HepG2 (cell line): ENCODE data around the gene GAS1. TPM values are rescaled to one million over a fixed set of nuclear protein-coding genes. Genes with fewer than 3 reads are reported as not detected.

Experiments
- ATAC-seq: fragments of 200-7000 bp; cut with Tn5 transposase; 3 replicates; pipeline ENCODE4 v1.9.1; 2020; ENCODE audit warnings: mild to moderate bottlenecking, moderate library complexity
- BruUV-seq: library from RNA; stranded (reverse); fragments of 400-500 nt; replicated peaks from 2 replicates; lab custom pipeline; 2021; lab: Mats Ljungman, UMichigan
- CTCF ChIA-PET: fragments of 300-600 bp; formaldehyde crosslinking; extraction: SDS; loops from one replicate; lab custom pipeline; 2021; ENCODE audit warnings: low total read pairs, inconsistent platforms, low intra/inter-chr PET ratio; lab: Yijun Ruan, JAX
- POLR2A ChIA-PET: fragments of 350-600 bp; sonication (Branson Sonifier 250); formaldehyde crosslinking; loops from one replicate; lab custom pipeline; 2020; ENCODE audit warnings: antibody characterized with exemption, inconsistent platforms; lab: Yijun Ruan, JAX
- DNase-seq: peaks from one replicate; pipeline ENCODE4 v3.0.0-alpha.2; 2015; ENCODE audit warnings: low spot score
- FAIRE-seq: peaks from 3 replicates; lab custom pipeline; 2011; peaks lifted over from hg19 to GRCh38; lab: Jason Lieb, UNC
- H2AFZ ChIP-seq: one replicate; pipeline ENCODE4 v1.6.1; 2011; ENCODE audit warnings: low read length, inconsistent platforms
- H3K27ac ChIP-seq: fragments of 300-600 bp; 3 replicates; pipeline ENCODE4 v1.8.0; 2011; ENCODE audit warnings: mixed run types, mild to moderate bottlenecking, mixed read lengths, low read length, inconsistent platforms; ENCODE audit not compliant: insufficient read depth; ENCODE audit errors: extremely low read length
- H3K27me3 ChIP-seq, 2 experiments: fragments of 200-600 bp in 1 of 2; 2 replicates in 1 of 2; 3 replicates in 1 of 2; pipeline versions ENCODE4 v1.6.0 to v1.8.0; 2011; ENCODE audit warnings: low read length in 2 of 2, mild to moderate bottlenecking in 2 of 2, moderate library complexity in 2 of 2, inconsistent platforms in 1 of 2; ENCODE audit not compliant: insufficient read depth in 2 of 2, control insufficient read depth in 1 of 2
- H3K36me3 ChIP-seq, 2 experiments: fragments of 200-600 bp in 1 of 2; replicated peaks in 1 of 2; 2 replicates in 1 of 2; 3 replicates in 1 of 2; pipeline versions ENCODE4 v1.5.1 to v1.8.0; 2011; ENCODE audit warnings: low read length in 2 of 2, inconsistent platforms in 1 of 2; ENCODE audit not compliant: insufficient read depth in 2 of 2, control insufficient read depth in 1 of 2
- H3K4me1 ChIP-seq: 2 replicates; pipeline ENCODE4 v1.5.1; 2012; ENCODE audit warnings: low read length, inconsistent platforms; ENCODE audit not compliant: insufficient read depth
- H3K4me2 ChIP-seq: 2 replicates; pipeline ENCODE4 v1.6.0; 2011; ENCODE audit warnings: low read depth, low read length, inconsistent platforms
- H3K4me3 ChIP-seq, 3 experiments: fragments of 200-600 bp in 1 of 3; sonication (generic), shearing (Covaris generic) in 1 of 3; replicated peaks in 1 of 3; 2 replicates each; pipeline ENCODE4 v1.5.1; 2011 to 2016; ENCODE audit warnings: low read length in 3 of 3, inconsistent platforms in 2 of 3, low read depth in 2 of 3, mild to moderate bottlenecking in 2 of 3, control low read depth in 1 of 3, mixed read lengths in 1 of 3; ENCODE audit not compliant: insufficient read depth in 1 of 3
- H3K79me2 ChIP-seq: one replicate; pipeline ENCODE4 v1.6.1; 2011; ENCODE audit warnings: low read length, inconsistent platforms; ENCODE audit not compliant: insufficient read depth
- H3K9ac ChIP-seq: 2 replicates; pipeline ENCODE4 v1.6.0; 2011; ENCODE audit warnings: mild to moderate bottlenecking, low read depth, low read length, inconsistent platforms; ENCODE audit not compliant: insufficient read depth
- H3K9me3 ChIP-seq: 2 replicates; pipeline ENCODE4 v1.5.1; 2012; ENCODE audit warnings: mild to moderate bottlenecking, low read length
- H4K20me1 ChIP-seq: 2 replicates; pipeline ENCODE4 v1.6.0; 2011; ENCODE audit warnings: inconsistent platforms, mild to moderate bottlenecking, low read length, moderate library complexity; ENCODE audit not compliant: insufficient read depth
- CC2D1A ChIP-seq: sonication (generic); formaldehyde crosslinking; IDR thresholded peaks from 2 replicates; pipeline ENCODE4 v1.8.1; 2023; ENCODE audit warnings: mild to moderate bottlenecking, missing genetic modification reagents
- GATAD2A ChIP-seq: IDR thresholded peaks from 2 replicates; pipeline ENCODE4 v1.6.1; 2016
- IKZF4 ChIP-seq: sonication (generic); formaldehyde crosslinking; IDR thresholded peaks from 2 replicates; pipeline ENCODE4 v1.5.1; 2020; ENCODE audit warnings: borderline replicate concordance, mild to moderate bottlenecking, low read depth, missing genetic modification reagents; ENCODE audit errors: not compliant biosample characterization
- RARA ChIP-seq: IDR thresholded peaks from 2 replicates; pipeline ENCODE4 v1.6.1; 2016; ENCODE audit warnings: missing genetic modification reagents, missing compliant biosample characterization
- THAP8 ChIP-seq: sonication (generic); formaldehyde crosslinking; IDR thresholded peaks from 2 replicates; pipeline ENCODE4 v1.5.1; 2020; ENCODE audit warnings: missing genetic modification reagents, mild to moderate bottlenecking, borderline replicate concordance
- TOPORS ChIP-seq: sonication (generic); formaldehyde crosslinking; IDR thresholded peaks from 2 replicates; pipeline ENCODE4 v1.8.0; 2023; ENCODE audit warnings: mild to moderate bottlenecking, missing genetic modification reagents
- TRAFD1 ChIP-seq: sonication (generic); formaldehyde crosslinking; IDR thresholded peaks from 2 replicates; pipeline ENCODE4 v1.5.1; 2020; ENCODE audit warnings: missing genetic modification reagents, mild to moderate bottlenecking, borderline replicate concordance
- ZNF326 ChIP-seq: sonication (generic); formaldehyde crosslinking; IDR thresholded peaks from 2 replicates; pipeline ENCODE4 v1.4.0; 2020; ENCODE audit warnings: missing genetic modification reagents, borderline replicate concordance
- ZNF33B ChIP-seq: sonication (generic); formaldehyde crosslinking; IDR thresholded peaks from 2 replicates; pipeline ENCODE4 v1.5.1; 2020; ENCODE audit warnings: mild to moderate bottlenecking, missing genetic modification reagents
- ZNF34 ChIP-seq: sonication (generic); formaldehyde crosslinking; IDR thresholded peaks from 2 replicates; pipeline ENCODE4 v1.4.0; 2020; ENCODE audit warnings: mild to moderate bottlenecking, missing genetic modification reagents, borderline replicate concordance
- ZNF362 ChIP-seq: sonication (generic); formaldehyde crosslinking; IDR thresholded peaks from 2 replicates; pipeline ENCODE4 v1.4.0; 2020; ENCODE audit warnings: missing genetic modification reagents, mild to moderate bottlenecking, borderline replicate concordance
- ZUFSP ChIP-seq: sonication (generic); formaldehyde crosslinking; IDR thresholded peaks from 2 replicates; pipeline ENCODE4 v1.9.0; 2021; ENCODE audit warnings: missing genetic modification reagents, mild to moderate bottlenecking, borderline replicate concordance
- WGBS: methylation state at CpG from one replicate; pipeline ENCODE4 v1.1.6; 2017; ENCODE audit warnings: low lambda C conversion rate; 5-methylcytosine and 5-hydroxymethylcytosine counted together
- in situ Hi-C: cut with HindIII; loops from 2 replicates; pipeline ENCODE4 v1.10.0; 2017; ENCODE audit warnings: low pct_unique_long_range_greater_than_20kb; ENCODE audit not compliant: extremely low pct_ligation_motif_present
- intact Hi-C: fragments of 100-400 bp; cut with micrococcal nuclease; formaldehyde crosslinking; loops from one replicate; pipeline ENCODE4 v1.10.0; 2022; ENCODE audit not compliant: unreplicated experiment
- polyA plus RNA-seq, 8 experiments: library from polyadenylated mRNA; depleted of rRNA in 3 of 8; stranded (reverse) in 7 of 8; unstranded in 1 of 8; fragments of >200 nt; fragmentation: Illumina TruSeq in 4 of 8; extraction: Trizol in 4 of 8; gene quantifications; 2 replicates each; pipeline versions ENCODE4 v1.2.1 to v1.2.3, GENCODE V29; 2011 to 2016; ENCODE audit warnings: low read depth in 4 of 8, missing spikeins in 1 of 8, mixed read lengths in 1 of 8; ENCODE audit not compliant: insufficient read depth in 1 of 8
- total RNA-seq, 5 experiments: library from RNA; depleted of rRNA; stranded (reverse); fragments of >200 nt; fragmentation: Illumina TruSeq; extraction: Trizol; gene quantifications; 2 replicates each; pipeline ENCODE4 v1.2.3, GENCODE V29; 2016; ENCODE audit warnings: low read depth in 1 of 5

GAS1 gene
- total and polyA plus RNA-seq, 2 of the 13 experiments (the other 11 are each of a cell fraction or from before 2014, with no cell fraction given), result not detected

DNA sequence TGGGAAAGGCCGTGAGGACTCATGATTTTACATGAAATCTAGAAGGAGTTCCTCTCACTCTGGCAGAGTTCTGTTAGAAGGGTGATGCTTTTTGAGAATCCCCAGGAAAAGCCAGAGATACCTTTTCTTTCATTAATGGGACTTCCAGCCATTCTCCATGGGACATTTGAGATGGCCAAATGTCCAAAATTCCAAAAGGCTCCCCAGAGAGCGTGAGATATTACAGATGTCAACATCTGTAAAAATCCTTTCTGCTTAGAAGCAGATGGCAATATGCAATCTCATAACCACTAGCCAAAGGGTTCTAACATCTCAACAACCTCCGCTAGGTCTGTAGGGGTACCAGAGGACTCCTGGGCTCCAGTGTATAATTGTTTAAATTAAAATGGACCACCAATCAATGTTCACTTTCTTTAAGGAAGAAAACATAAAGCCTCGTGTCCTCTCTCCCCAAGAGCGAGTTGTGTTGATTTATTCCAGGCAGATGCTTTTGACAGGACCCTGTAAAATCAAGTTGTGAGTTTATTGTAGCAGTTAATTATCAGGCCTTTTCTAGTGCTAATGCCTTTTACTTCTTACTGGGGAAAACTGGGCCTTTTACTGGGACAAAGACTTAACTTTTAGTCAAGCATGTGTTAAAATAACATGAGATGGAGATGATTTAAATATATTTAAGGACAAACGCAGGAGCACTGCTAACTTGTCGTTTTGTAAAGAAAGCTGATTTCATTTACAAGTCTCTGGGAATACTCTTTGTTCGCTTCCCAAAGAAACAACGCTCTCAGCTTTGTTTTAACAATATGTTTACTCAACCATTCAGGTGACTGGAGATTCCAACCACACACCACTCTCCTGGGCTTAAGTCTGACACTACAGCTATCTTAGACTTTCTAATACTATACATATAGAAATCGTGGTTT lies 4.8 kb downstream of the GAS1 start:
- H3K4me1 ChIP-seq, result peaks cover 14% of the 10 kb centered on the region
- no peak for FAIRE-seq
- H3K36me3 ChIP-seq, result no peaks in the 10 kb centered on the region
- no peak overlapping the region for H3K4me2 ChIP-seq
- DNase-seq, result no peak
- no peak overlapping the region for H2AFZ ChIP-seq
- no peaks in the 10 kb centered on the region; the same call in 1 of the 2 replicates for H4K20me1 ChIP-seq
- peaks cover 2 to 53% of the 10 kb centered on the region in 2 experiments; a peak in 4 of 5 replicates for H3K27me3 ChIP-seq
- no peaks in the 10 kb centered on the region for H3K79me2 ChIP-seq
- no peak for ATAC-seq
- TF ChIP-seq THAP8 (no peak), ZNF326 (CRISPR knock-in tag) (no peak), ZNF34 (CRISPR knock-in tag) (no peak), RARA (CRISPR knock-in tag) (no peak), ZNF33B (CRISPR knock-in tag) (no peak), TOPORS (CRISPR knock-in tag) (no peak), ZUFSP (CRISPR knock-in tag) (no peak), GATAD2A (CRISPR knock-in tag) (no peak), TRAFD1 (CRISPR knock-in tag) (no peak), ZNF362 (CRISPR knock-in tag) (no peak), CC2D1A (no peak), IKZF4 (CRISPR knock-in tag) (no peak)
- TF ChIP-seq, all 625 proteins: peak for 0
- Histone ChIP-seq H3K27ac (no peak overlapping the region), H3K9ac (no peak overlapping the region), H3K9me3 (no peaks in the 10 kb centered on the region), H3K4me3 (no peak overlapping the region)
- CTCF ChIA-PET, result no interaction called here
- in situ Hi-C loops (no loop called here), intact Hi-C loops (no loop called here)
- no TSS peak for BruUV-seq
- WGBS, result 7% methylated on average over 9 of the region's 10 CpGs
- POLR2A ChIA-PET, result no interaction called here
